Measurements from ENCODE around the gene RBMS2.

The RBMS2 gene

DNA sequence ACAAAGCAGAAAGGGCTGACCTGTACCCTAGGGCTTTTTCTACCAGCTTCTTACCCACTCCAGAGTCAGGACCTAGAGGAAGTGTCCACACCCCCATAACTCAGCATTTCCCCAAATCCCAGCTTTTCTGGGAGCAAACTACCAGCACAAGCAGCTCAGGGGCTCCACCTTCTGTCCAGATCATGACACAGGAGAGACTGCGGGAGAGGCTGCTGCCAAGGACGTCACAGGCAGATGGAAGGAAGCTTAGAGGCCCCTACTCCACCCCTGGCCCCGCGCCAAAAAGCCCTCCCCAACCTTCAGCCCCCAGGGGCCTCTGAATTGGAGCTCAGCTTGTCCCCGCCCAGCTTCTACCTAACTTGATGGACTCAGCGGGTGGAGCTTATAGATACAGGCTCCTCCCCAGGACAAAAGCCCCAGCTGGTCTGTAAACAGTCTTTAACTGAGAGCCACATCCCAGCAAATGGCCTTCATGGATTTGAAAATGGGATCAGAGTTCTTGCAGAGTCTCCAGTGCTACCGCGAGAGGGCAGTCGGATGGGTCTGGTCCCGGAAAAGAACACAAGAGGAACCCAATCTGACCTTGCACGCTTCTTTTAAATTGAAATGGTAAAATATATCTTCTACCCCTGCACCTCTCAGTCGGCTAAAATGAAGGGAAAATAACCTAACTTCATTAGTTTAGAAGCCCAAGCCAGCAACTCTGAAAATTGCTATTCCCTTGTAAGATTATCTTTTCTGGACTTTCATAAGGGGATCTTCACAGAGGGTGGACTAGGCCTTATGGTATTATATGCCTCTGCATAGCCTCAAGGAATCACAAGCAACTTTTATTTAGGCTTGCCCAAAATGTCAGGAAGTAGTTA is 115.3 kb downstream of the RBMS2 start:
- DNase-seq, result peak; percentile 99 to 100

DNA sequence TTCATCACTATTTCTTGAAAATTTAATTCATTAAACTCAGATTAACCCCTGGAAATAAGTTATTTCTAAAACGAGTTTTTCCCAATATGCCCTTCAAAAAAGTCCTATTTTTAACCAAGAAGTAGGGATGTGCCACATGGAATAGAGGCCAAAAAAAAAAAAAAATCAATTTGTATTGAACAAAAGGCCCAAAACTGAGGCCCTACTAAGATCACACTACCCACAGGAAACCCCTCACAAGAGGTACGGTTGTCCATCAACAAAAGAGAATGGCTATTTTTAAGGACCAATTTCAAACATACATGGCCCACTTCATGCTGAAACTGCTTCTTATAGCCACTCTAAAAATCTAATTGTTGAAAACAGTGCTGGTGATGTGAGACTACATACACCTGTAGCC is 116.0 kb downstream of the RBMS2 start:
- DNase-seq, result no peak
- TF ChIP-seq GATA1 (IDR thresholded peaks at IDR 0.05; ENCODE audit: low read depth, low read length), result no peak

More for the DNA sequence above, 115.3 kb downstream of the RBMS2 start:
- TF ChIP-seq GATA1 (IDR thresholded peaks at IDR 0.05; ENCODE audit: low read depth, low read length) (no peak), POLR2A (IDR thresholded peaks at IDR 0.05; ENCODE audit: low read length) (no peak)

DNA sequence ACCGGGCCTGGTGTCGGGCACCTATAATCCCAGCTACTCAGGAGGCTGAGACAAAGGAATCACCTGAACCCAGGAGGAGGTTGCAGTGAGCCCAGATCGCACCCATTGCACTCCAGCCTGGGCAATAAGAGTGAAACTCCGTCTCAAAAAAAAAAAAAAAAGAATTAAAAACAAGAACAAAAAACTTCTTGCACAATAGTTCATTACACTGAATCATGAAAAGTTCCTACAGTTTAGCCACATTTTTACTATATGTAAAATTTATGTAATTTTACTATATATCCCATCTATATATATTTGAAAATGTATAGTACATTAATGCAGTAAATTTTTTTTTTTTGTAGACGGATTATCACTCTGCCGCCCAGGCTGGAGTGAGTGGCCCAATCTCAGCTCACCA is 119.6 kb downstream of the RBMS2 start:
- DNase-seq, result no peak
- TF ChIP-seq GATA1 (IDR thresholded peaks at IDR 0.05; ENCODE audit: low read depth, low read length), result no peak
- no peak for TF ChIP-seq POLR2A (IDR thresholded peaks at IDR 0.05; ENCODE audit: low read length)

GRCh38 chr12:56644654-56645053 is 123.0 kb downstream of the RBMS2 start:
- TF ChIP-seq GATA1 (IDR thresholded peaks at IDR 0.05; ENCODE audit: low read depth, low read length) (no peak), POLR2A (IDR thresholded peaks at IDR 0.05; ENCODE audit: low read length) (no peak)
- peak in 1 of 2 experiments; percentile 46 for DNase-seq

- DNase-seq, result peak; percentile 62 to 74
- TF ChIP-seq POLR2A (IDR thresholded peaks at IDR 0.05; ENCODE audit: low read length) (no peak), GATA1 (IDR thresholded peaks at IDR 0.05; ENCODE audit: low read depth, low read length) (no peak)
These were observed 123.6 kb downstream of the RBMS2 start for GRCh38 chr12:56645201-56645716.
